ENCODE data around the gene HTT.
A peak's percentile ranks its signal among the peaks of the same experiment; 100 is the strongest.

DNA sequence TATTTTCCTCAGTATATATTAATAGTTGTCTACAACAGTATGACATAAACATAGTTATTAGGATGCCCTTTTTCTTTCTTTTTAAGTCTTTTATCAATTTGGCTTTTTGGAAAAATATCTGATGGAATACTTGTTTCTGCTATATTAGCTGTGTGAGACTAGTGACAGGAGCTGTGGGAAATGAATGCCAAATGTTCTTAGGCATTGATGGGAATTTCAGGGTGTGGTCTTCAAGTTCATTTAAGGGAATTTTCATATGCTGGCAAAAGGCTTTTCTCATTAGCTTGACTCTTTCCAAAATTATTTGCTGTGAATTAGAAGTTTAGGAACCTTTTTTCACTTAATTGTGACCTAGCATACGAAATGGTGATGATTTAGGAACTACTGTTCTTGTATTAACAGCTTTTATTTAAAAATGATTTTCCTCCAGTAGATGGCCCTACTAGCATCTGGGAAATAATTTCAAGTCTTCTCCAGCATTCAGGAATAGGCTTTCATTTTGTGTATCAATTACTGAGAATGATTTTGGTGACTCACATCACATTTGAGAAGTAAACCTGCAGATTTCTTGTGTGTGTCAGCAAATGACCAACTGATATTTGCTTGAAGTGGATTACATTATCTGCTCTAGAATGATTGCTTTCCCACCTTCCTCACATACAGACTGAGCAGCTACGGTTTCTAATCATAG is 70.9 kb downstream of the HTT start:
- TF ChIP-seq, protein P1, sequence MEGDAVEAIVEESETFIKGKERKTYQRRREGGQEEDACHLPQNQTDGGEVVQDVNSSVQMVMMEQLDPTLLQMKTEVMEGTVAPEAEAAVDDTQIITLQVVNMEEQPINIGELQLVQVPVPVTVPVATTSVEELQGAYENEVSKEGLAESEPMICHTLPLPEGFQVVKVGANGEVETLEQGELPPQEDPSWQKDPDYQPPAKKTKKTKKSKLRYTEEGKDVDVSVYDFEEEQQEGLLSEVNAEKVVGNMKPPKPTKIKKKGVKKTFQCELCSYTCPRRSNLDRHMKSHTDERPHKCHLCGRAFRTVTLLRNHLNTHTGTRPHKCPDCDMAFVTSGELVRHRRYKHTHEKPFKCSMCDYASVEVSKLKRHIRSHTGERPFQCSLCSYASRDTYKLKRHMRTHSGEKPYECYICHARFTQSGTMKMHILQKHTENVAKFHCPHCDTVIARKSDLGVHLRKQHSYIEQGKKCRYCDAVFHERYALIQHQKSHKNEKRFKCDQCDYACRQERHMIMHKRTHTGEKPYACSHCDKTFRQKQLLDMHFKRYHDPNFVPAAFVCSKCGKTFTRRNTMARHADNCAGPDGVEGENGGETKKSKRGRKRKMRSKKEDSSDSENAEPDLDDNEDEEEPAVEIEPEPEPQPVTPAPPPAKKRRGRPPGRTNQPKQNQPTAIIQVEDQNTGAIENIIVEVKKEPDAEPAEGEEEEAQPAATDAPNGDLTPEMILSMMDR (conservative IDR thresholded peaks at IDR 0.05; ENCODE audit: low read length) = peak; percentile 39
- TF ChIP-seq EZH2phosphoT487 (IDR thresholded peaks at IDR 0.05; ENCODE audit: borderline replicate concordance) = no peak

All from Loucy (cell line).